ENCODE results near the gene HOXD9.

The HOXD9 gene

GRCh38 chr2:176152350-176153181 is 30.0 kb downstream of the HOXD9 start:
- DNase-seq (ENCODE audit: low read depth, low spot score), result no peak

GRCh38 chr2:176154576-176155252 is 32.2 kb downstream of the HOXD9 start:
- DNase-seq (ENCODE audit: low read depth, low spot score), result no peak

- DNase-seq (ENCODE audit: low read depth, low spot score), result no peak
Observed at GRCh38 chr2:176155356-176156044, 33.0 kb downstream of the HOXD9 start.

- no peak for DNase-seq (ENCODE audit: low read depth, low spot score)
Observed at GRCh38 chr2:176156301-176156806, 33.8 kb downstream of the HOXD9 start.

- no peak for DNase-seq (ENCODE audit: low read depth, low spot score)
Observed at GRCh38 chr2:176156807-176157498, 34.4 kb downstream of the HOXD9 start, which contains the start of gene HOXD3. Gene HOXD3, plus strand, starts transcription at chr2:176157307. Its CDS starts 11,808 bp downstream, at chr2:176169115.

- no peak for DNase-seq (ENCODE audit: low read depth, low spot score)
Observed at GRCh38 chr2:176157499-176158185, 35.1 kb downstream of the HOXD9 start.

DNA sequence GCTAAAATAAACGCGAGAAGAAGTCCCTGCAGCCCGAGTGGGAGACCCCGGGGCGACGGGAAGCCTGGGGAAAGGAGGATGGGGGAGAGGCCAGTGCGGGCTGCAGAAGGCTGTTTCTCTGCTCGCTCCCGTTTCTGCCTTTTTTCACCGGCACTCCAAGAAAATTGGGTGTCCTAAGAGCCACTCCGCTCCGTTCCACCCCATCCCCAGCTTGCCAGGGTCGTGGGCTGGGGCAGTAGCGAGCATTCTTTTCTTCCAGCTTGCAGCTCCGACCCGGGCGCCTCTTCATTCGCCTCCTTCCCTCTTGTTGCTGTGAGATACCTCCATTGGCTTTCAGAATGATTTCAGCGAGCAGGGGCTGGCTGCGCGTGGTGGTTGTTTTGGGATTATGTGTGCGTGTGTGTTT is 35.7 kb downstream of the HOXD9 start:
- DNase-seq (ENCODE audit: low read depth, low spot score), result no peak

DNA sequence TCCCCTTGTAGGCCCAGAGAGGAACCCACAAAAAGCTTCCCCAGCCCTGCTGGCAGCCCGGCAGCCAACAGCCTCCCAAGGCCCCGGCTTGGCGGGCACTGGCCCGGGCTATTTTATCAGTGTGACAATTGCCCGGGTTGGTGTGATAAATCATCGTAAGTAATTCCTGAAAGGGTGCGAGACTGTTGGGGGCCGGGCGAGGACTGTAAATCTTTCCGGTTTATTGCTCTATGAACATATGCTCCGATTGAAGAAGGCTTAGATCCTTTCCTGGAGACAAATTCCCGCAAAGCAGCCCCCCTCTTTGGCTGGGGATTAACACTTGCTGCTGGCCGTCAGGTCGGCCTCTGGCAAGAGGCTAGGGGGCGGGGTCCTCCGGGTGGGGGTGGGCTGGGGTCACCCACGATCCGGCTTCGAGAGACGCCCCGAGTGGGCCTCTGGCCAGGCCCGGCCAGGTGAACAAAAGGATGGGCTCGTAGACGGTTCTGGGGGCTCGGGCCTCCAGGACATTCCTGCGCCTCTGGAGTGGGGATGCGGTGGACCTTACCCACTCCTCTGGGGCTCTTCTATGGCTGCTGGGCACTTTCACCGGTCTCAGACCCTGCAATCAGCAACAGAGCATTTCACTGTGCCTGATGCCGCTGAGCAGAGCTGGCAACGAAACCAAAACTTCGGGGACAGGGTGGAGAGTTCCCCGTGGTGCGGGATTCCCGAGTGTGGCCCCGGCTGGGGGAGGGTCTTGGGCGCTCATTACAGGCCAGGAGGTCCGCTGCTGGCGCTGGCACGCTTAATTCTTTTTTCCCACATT is 36.5 kb downstream of the HOXD9 start:
- DNase-seq (ENCODE audit: low read depth, low spot score), result no peak

GRCh38 chr2:176159663-176160250 is 37.2 kb downstream of the HOXD9 start:
- no peak for DNase-seq (ENCODE audit: low read depth, low spot score)

- no peak for DNase-seq (ENCODE audit: low read depth, low spot score)
Observed at GRCh38 chr2:176160251-176160985, 37.9 kb downstream of the HOXD9 start.

DNA sequence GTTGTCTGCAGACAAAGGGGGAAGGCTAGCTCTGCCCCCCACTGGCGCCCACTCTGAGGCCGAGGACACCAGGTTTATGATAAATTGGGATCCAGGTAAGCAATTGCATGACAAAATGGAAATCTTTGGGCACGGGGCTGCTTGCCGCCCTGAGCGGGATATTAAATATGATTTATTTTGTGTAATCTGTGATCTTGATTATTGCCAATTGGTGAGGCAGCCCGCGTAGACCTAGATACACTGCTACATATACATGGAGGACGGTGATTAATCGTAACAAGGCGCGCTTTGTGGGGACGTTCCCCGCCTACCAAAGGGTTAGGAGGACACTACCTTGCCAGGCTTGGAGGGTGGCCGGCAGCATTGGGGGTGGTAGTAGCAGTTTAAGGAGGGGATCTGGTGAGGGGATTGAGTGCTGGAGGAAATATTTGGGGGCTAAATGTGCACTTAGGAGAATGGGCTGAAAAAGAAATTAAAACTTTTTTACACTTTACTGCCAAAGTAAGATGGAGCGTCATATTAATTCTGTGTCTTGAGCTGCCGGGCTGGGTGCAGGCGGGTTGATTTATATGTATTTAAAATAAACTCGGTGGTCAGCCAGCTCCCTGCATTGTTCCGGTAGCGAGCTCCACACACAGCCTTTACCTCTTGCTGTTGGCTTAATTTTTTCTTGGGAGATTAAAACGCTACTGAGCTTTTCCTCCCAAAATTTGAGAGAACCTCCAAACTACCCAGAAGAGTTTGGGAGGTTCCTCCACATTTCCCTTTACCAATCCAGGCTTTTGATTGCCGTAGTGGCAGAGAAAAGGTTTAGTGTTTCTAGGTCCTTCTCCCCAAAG is 38.7 kb downstream of the HOXD9 start:
- no peak for DNase-seq (ENCODE audit: low read depth, low spot score)

GRCh38 chr2:176161825-176162626 is 39.5 kb downstream of the HOXD9 start:
- no peak for DNase-seq (ENCODE audit: low read depth, low spot score)

- no peak for DNase-seq (ENCODE audit: low read depth, low spot score)
Observed at GRCh38 chr2:176162911-176163671, 40.6 kb downstream of the HOXD9 start.

- no peak for DNase-seq (ENCODE audit: low read depth, low spot score)
Observed at GRCh38 chr2:176163672-176164056, 41.1 kb downstream of the HOXD9 start.

GRCh38 chr2:176164201-176164600 is 41.7 kb downstream of the HOXD9 start:
- DNase-seq (ENCODE audit: low read depth, low spot score), result no peak

GRCh38 chr2:176164611-176165369 is 42.3 kb downstream of the HOXD9 start:
- DNase-seq (ENCODE audit: low read depth, low spot score), result no peak

Data from iPS DF 19.7 (cell line).